Renal pelvis (tissue), 4 donors: ENCODE results near the gene SDF2L1. TPM values are rescaled to one million over a fixed set of nuclear protein-coding genes. Genes with fewer than 3 reads are reported as not detected.
"Not testable (repeated sequence)": the region's sequence is repeated elsewhere in the genome, so short reads cannot be mapped to it uniquely, and the experiment has no call there.

ENCODE experiments used
- DNase-seq: peaks from one replicate; pipeline ENCODE4 v3.0.0-alpha.2; 2013
- polyA plus RNA-seq, 3 donors: library from polyadenylated mRNA; unstranded; fragments of 120-200 nt; gene quantifications; one replicate each; pipeline ENCODE4 v1.2.1, GENCODE V29; 2013; ENCODE audit not compliant: insufficient read length in 3 of 3

The SDF2L1 gene
- polyA plus RNA-seq, 3 donors: 20.9 to 27.5 (median 22.3) TPM

DNA sequence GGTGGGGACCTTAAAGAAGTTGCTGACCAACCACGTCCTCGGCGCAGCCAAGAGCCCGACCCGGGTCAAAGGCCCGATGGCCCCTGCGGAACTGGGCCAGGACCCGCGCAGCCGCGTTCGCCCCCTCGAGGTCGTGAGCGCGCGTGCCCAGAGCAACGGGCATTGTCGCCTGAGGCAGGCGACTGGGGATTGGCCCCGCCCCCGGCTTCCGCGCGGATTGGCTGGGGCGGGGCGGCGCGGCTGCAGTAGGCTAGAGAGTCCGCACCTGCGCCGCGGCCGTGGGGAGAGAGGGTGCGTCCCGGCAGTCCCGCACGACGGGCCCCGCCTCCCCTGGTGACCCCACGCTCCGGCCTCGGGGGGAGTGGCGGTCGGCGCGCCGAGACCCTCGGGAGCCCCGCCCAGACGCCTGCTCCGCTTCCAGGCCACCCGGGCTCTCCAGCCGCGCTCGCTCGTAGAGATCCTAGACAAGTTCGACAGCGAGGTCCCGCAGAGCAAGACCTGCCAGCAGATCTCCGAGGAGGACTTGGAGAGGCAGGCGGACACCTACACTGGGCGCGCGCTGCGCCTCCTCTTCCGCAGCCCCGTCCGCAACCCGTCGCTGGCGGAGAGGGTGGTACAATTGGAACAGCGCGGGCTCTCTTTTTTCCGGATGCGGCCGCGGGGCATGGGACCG is 15.4 kb downstream of the SDF2L1 start:
- DNase-seq: no peak

DNA sequence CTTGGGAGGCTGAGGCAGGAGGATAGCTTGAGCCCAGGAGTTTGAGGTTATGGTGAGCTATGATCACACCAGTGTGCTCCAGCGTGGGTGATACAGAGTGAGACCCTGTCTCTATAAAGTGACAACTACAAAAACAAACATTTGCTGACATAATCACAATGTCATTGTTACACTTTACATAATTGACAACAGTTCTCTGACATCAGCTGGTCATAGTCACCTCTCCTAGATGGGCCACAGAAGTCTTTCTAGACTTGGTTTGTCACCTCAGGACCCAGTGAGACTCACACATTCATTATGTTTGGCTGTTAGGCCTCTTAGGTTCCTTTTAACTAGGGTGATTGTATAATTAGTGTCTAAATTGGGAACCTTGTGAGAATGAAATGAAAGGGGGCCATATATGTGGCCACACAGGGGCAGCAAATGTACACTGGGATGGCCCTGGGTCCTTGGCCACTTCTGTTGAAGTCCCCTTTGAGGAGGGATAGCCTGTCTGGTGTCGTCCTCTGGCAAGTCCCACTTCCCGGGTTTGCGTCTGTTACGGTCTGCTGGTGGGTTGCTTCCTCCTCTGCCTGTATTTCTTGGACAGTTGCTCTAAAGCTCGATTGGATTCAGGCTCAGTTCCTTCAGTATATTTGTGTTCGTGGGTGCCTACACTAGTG is 17.9 kb downstream of the SDF2L1 start:
- DNase-seq: no peak

DNA sequence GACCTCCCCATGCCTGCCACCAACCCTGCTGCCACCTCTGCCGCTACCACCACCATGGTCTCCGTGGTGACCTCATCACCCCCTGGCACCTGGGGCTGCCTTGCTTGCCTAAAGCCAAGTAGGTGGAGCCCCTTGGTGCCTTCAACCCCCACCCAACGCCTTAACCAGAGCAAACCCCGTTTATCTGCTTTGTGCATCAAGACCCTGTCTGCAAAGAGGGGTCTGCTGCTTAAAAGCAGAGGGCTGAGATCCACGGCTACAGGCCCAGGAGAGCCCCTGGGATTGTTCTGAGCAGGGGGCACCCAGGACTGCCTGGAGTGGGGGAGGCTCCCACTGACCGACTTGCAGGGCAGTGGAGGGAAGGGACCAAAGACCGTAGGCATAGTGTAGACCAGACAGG is 18.8 kb downstream of the SDF2L1 start:
- no peak for DNase-seq

DNA sequence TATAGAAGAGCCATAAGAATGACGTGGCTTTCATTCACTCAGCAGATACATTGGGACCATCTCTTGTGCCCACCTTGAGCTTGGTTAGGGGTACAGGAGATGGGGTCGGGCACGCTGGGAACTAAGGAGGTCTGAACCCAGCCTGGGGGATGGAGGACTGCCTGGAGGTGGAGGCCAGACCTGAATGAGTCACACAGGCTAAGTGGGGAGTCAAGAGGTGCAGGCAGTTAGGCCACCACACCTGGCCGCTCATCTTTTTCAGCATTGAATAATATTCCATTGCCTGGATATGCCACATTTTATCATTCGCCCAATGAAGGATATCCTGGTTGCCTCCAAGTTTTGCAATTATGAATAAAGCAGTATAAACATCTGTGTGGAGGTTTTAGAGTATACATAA is 19.9 kb downstream of the SDF2L1 start:
- DNase-seq: no peak

DNA sequence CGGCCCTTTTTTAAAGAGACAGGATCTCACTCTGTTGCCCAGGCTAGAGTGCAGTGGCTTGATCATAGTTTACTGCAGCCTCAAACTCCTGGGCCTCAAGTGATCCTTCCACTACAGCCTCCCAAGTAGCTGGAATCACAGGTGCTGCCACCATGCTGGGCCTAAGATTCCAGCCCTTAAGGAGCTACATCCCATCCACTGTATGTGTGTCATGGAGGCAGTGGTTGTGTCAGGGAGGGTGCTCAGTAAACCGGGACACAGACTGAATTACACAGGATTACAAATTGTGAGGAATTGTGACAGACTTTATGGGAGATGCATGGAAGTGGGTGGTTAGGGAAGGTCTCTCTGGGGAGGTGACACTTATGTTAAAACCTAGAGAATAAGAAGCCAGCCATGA is 21.6 kb downstream of the SDF2L1 start:
- DNase-seq: no peak

DNA sequence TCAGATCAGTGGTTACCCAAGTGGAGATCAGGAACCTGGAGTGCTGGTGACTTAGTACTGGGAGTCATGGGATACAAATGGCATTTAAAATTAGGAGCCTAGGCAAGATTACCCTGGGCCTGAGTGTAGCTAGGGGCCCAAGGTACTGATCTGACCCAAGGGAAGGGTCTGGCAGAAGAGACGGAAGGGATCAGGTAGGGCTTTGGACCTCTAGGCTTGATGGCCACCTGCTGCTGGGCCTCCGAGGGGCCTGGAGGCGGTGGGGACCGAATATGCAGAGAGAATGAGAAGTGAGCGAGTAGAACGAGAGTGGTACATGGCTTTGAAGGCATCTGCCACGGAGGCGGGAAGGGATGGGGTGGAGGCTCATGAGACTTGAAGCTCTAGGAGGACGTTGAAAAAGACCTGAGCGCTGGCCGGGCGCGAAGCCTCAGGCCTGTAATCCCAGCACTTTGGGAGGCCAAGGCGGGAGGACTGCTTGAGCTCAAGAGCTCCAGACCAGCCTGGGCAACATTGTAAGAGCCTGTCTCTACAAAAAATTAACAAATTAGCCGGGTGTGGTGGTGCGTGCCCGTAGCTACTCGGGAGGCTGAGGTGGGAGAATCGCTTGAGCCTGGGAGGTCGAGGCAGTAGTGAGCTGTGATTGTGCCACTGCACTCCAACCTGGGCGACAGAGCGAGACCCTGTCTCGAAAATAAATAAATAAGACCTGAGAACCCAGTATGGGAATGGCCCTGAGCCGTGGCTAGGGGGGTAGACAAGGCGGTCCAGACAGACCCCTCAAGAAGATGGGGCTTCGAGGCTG is 23.1 kb downstream of the SDF2L1 start:
- DNase-seq: no peak

DNA sequence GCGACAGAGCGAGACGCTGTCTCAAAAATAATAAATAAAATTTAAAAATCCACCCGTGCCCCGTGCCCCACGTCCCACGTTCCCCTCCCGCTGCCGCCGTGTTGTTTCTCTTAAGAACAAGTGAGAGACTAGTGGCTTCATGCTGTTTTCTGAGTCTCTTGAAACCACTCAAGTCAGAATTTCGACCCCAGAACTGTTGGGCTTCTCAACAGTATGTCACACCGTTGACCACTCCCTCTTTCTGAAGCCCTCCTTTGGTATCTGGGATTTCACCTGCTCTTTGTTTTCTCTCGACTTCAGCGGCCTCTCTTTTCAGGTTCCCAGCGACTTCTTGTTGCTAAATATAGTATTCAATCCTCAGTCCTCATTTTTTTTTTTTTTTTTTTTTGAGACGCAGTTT is 24.7 kb downstream of the SDF2L1 start:
- DNase-seq: no peak

DNA sequence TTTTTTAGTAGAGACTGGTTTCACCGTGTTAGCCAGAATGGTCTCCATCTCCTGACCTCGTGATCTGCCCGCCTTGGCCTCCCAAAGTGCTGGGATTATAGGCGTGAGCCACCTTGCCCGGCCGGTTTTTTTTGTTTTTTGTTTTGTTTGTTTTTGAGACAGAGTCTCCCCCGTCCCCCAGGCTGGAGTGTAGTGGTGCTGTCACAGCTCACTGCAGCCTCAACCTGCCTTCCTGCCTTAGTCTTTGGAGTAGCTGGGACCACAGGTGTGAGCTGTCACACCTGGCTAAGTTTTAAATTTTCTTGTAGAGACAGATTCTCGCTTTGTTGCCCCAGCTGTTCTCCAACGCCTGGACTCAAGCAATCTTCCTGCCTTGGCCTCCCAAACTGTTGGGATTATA is 26.9 kb downstream of the SDF2L1 start:
- no peak for DNase-seq

DNA sequence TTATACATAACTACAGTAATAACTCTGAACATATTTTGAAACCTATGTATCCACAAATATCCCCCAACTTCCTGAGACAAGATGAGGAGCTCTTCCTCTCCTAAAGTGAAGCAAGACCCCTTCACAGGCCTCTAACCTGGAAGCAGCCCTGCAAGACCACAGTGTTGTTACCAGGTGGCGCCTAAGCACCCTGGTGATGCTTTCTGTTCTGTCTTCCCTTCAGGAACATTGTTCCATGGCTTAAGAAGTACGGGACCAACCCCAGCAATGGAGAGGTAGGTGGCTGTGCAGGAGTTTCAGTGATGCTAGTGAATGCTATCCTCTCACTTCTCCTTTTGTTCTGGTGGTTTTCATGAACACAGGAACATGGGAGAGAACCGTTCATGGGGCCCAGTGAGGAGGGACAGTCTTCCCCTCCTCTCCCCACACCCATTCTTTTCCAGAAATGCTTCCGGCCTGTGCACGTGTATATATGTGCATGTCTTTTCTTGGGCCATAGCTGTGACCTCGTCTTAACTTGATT is 30.1 kb downstream of the SDF2L1 start:
- no peak for DNase-seq

DNA sequence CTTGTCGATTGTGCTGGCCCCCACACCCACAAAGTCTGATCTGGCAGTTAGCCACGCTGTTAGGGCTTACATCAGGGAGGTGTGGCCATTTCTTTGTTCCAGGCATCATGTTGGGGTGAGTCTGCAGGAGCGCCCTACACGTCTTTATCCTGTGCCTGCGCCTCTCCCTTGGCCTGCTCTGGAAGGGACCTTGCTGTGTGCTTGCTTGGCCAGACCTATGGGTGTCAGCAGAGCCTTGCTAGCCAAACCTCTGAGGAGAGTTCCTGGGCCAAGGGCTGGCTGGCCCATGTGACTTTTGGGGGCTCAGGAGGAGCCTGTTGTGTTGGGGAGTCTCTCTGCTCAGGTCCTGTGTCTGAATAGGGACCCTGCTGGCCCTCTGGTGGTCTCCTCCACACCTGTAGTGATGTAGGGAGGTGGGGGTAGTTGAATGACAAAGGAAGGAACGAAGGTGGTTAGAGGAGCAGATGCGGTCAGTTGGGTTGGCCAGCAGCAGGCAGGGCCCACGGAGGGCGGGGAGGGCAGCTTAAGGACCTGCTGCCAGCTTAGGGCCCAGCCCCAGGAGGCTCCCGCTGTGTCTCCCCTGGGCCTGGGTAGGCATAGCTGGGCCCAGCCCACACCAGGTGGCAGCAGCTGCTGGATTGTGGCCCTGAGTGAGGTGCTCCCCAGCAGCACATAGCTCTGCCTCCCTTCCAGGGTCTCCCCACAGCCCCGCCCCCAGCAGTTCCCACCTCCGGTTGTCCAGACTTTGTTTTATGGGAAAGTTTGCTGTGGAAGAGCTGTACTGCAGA is 31.6 kb downstream of the SDF2L1 start:
- DNase-seq: no peak

DNA sequence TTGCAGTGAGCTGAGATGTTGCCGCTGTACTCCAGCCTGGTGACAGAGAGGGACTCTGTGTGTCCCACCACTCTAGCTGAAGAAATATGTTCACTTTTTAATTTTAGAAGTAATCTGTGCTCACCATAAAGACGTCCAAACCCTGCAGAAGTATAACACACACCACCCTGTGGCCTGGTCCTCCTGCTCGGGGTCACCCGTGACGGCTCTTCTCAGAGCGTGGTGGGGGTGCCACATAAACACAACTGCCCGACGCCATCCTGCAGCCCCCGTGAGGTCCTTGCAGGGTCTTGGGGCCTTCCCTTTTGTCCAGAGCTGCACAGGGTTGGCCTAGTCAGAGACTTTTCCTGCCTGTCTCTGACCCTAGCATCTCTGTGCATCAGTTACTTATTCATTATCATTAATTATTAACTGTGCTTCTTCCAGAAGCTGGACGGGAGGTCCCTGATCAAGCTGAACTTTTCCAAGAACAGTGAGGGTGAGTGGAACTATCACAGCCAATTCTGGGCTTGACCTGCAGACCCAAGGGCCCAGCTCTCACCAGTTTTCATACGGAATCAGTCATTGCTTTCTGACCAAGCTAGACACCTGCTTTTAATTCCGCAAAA is 32.6 kb downstream of the SDF2L1 start:
- DNase-seq: no peak

DNA sequence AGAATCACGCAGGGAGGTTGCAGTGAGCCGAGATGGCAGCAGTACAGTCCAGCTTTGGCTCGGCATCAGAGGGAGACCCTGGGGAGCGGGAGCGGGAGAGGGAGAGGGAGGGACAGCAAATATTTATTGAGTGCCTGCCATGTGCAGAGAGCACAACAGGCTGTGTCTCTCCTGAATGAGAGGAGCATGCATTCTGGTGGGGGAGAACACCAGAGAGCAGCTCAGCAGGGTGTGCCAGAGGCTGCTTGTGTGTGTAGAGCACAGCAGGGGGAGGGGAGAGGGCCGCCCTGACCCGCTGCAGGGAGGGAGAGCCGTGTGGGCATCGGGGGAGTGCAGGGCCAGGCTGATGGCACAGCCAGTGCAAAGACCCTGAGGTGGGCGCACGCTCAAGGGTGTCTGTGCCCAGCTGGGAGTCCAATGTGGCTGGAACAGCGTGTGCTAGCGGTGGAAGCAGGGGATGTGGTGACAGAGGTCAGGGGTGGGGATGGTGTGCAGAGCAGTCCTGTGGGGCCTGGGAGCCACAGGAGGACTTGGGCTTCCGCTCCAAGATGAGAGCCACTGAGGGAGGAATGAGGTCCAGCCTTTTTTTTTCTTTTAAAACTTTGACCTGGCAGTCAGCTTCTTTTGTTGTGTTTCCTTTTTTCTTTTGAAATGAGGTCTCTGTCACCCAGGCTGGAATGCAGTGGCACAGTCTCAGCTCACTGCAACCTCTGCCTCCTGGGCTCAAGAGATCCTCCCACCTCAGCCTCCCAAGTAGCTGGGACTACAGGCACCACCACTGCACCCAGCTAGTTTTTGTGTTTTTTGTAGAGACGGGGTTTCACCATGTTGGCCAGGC is 35.7 kb downstream of the SDF2L1 start:
- no peak for DNase-seq

DNA sequence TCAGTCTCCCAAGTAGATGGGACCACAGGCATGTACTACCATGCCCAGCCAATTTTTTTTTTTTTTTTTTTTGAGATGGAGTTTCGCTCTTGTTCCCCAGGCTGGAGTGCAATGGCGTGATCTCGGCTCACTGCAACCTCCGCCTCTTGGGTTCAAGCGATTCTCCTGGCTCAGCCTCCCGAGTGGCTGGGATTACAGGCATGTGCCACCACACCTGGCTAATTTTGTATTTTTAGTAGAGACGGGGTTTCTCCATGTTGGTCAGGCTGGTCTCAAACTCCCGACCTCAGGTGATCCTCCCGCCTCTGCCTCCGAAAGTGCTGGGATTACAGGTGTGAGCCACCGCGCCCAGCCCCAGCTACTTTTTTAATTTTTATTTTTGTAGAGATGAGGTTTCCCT is 36.7 kb downstream of the SDF2L1 start:
- not testable (repeated sequence) for DNase-seq

DNA sequence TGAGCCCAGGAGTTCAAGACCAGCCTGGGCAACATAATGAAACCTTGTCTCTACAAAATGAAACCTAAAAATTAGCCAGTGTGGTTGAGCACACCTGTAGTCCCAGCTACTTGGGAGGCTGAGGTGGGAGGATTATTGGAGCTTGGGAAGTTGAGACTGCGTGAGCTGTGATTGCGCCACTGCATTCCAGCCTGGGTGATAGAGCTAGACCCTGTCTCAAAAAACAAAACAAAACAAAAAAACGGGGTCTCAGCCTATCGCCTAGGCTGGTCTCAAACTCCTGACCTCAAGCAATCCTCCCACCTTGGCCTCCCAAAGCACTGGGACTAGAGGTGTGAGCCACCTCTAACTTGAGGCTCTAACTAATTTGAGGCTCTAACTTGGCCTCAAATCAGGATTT is 37.3 kb downstream of the SDF2L1 start:
- DNase-seq: no peak

DNA sequence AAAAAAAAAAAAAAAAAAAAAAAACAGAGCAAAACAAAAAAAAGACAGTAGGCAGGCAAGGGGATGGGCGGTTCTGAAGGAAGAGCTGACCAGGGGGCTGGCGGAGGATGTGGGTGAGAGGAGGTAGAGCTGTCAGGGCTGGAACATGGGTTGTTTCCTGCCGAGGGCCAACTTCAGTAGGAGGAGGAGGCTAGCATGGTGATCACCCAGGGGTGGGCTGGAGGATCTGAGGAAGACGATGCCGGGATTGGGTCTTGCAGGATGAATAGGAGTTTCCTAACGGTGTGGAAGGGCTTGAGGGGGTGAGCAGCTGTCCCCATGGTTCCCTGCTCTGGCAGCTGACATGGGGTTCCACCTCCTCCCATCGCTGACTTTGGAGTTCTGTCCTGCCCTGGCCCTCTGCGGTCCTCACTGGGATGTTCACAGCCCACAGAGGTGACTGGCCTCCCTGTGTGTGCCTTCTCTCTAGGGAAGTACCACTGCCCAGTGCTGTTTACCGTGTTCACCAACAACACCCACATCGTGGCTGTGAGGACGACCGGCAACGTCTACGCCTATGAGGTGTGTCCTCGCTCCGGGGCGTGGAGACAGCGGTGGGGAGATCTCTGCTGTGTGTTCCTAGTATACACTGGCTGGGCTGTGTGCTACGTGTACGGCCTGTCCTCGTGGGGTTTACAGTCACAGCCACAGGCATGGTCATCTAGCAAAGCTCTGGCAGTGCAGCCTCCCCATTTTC is 38.9 kb downstream of the SDF2L1 start:
- DNase-seq: no peak

DNA sequence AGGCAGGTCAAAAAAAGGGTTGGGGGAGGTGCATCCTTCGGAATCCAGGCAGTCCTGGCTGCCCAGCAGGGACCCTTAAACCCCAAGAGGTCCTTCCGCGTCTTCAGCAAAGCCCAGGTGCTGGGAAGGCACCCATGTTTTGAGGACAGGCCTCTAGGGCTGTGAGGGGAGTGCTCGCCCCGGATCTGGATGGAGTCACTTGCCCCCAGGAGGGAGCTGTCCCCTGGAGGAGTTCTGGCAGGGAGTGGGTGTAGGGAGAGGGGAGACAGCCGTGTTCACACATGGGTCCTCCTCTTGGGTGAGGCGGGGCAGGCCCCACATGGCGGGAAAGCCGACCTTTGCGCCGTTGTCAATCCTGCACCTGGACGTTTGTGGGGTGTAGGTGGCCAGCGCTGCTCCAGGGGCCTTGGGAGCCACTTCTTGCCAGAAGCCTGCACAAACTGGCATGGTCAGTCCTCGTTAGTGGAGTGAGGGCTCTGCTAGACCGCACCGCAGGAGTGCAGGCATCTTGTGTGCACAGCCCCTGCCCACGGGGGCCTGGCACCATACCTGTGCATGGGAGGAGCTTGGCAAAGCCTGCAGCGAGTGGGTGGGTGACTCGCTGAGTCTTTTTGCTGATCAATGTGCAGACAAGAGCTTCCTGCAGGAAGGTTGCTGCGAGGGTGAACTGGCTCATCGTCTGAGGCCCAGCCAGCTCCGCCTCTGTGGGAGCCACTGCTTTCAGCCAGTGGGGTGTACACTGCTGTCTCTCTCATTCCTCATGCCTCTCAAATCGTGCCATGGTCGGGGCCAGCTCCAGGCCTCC is 39.7 kb downstream of the SDF2L1 start:
- no peak for DNase-seq

DNA sequence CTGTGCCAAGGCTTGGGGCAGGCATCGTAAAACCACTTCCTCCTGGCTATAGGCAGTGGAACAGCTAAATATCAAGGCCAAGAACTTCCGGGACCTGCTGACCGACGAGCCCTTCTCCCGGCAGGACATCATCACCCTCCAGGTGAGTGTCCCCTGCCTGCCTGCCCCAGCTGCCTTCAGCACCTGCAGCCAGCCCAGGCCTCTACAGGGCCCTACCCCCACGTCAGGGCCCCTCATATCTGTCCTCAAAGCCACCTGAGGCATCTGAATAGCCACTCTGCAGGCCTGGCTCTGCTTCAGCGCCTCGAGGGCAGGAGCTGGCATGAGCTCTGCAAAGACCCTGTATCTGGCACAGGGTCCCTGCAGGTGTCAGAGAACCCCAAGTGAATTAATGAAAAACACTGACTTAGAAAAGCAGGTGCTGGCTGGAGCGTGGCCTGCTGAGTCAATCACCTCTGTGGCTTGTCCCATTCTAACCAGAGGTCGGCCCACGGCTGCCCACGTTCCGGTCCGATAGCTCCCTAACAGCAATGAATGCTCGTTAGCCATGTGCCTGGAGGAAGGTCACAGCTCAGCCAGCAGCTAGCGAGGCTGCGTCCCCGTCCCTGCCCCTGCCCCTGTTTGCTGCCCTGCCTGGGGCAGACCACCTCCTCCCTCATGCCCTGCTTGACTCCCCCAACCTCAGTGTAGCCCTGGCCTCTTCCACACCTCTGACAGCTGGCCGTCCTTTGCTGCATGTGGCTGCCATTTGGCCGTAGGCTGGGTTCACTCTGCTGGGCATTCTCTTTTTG is 40.5 kb downstream of the SDF2L1 start:
- no peak for DNase-seq

DNA sequence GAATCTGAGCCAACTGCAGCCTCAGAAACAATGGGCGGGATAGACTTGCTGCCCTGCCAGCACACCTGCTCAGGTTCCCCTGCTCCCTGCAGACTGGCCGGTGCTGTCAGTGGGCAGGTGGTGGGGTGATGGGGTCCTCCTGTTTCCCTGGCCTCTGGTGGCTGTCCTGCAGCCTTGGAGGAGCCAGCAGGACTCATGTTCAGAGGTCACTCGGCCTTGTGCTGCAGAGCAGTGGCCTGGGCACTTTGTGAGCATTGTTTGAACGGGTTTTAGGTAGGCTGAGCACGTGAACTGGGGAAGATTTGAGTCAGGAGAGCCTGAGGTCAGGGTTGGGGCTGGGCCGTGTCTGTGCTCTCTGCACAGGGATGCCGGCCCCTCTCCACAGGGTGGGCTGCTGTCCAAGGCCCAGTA is 41.3 kb downstream of the SDF2L1 start:
- no peak for DNase-seq
